Panc1 (cell line): ENCODE data around the gene DYNLT1.

ENCODE experiments used
- POLR2AphosphoS5 ChIP-seq: IDR thresholded peaks from 2 replicates; pipeline ENCODE4 v1.6.1; 2012; ENCODE audit warnings: mild to moderate bottlenecking, low read depth, low read length, moderate library complexity
- REST ChIP-seq, 2 experiments: IDR thresholded peaks; 2 replicates each; pipeline ENCODE4 v1.6.1; 2011 to 2012; ENCODE audit warnings: low read depth in 2 of 2, control low read depth in 1 of 2, low read length in 1 of 2, mild to moderate bottlenecking in 1 of 2, moderate library complexity in 1 of 2; ENCODE audit not compliant: insufficient read depth in 1 of 2
- TF ChIP-seq, protein P1 (sequence below): fragments of 450-650 bp; IDR thresholded peaks from 2 replicates; pipeline ENCODE4 v1.5.1; 2017; ENCODE audit warnings: mild to moderate bottlenecking

DNA sequence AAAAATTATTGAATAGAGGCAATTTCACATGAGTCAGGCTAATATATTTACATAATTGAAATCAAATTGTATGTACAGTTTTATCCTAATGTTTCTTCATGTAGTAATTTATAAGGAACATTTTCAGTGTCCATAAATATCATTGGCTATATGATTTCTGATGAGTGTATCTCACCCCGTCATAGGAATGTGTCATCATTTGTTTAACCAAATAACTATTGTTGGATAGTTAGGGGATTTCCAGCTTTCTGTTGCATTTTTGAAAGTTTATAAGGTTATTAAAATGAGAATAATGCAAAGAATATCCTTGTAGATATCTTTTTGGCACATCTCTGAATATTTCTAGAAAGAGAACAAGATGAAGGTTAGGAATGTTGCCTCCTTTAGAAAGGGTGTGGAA is 44.3 kb upstream of the DYNLT1 start:
- TF ChIP-seq, protein P1, sequence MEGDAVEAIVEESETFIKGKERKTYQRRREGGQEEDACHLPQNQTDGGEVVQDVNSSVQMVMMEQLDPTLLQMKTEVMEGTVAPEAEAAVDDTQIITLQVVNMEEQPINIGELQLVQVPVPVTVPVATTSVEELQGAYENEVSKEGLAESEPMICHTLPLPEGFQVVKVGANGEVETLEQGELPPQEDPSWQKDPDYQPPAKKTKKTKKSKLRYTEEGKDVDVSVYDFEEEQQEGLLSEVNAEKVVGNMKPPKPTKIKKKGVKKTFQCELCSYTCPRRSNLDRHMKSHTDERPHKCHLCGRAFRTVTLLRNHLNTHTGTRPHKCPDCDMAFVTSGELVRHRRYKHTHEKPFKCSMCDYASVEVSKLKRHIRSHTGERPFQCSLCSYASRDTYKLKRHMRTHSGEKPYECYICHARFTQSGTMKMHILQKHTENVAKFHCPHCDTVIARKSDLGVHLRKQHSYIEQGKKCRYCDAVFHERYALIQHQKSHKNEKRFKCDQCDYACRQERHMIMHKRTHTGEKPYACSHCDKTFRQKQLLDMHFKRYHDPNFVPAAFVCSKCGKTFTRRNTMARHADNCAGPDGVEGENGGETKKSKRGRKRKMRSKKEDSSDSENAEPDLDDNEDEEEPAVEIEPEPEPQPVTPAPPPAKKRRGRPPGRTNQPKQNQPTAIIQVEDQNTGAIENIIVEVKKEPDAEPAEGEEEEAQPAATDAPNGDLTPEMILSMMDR: no peak
- no peak for TF ChIP-seq POLR2AphosphoS5
- no peak for TF ChIP-seq REST (IDR thresholded peaks at IDR 0.05; ENCODE audit: insufficient read depth in 1 of 2, low read depth in 2 of 2, low read length in 1 of 2)
